Measurements from ENCODE around the gene PRKCQ.

The PRKCQ gene

GRCh38 chr10:6431186-6431585 lies 148.9 kb downstream of the PRKCQ start:
- DNase-seq: no peak

DNA sequence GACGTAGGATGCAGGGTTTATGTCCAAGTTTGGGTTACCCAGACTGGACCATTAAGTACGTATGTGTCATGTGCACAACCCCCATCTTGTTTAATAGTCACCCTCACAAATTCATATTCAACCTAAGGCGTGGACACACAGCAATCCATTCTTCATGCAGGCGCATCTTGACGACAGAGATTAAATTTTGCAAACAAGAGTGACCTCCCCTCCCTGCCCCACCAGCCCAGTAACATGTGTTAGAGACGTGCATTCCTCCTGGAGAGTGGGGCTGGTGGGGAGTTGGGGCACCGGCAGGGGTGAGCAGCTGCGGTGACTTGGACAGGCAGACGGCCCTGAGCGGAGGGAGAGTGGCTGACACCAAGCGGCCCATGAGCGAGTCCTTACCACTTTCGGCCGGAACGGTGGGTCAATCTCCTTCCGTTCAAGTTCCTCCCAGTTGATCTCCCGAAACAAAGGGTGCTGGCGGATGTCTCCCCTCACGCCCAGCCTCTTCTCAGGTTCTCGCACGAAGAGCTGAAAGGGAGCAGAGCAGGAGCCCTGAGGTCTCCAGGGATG lies 149.6 kb downstream of the PRKCQ start:
- DNase-seq: no peak

DNA sequence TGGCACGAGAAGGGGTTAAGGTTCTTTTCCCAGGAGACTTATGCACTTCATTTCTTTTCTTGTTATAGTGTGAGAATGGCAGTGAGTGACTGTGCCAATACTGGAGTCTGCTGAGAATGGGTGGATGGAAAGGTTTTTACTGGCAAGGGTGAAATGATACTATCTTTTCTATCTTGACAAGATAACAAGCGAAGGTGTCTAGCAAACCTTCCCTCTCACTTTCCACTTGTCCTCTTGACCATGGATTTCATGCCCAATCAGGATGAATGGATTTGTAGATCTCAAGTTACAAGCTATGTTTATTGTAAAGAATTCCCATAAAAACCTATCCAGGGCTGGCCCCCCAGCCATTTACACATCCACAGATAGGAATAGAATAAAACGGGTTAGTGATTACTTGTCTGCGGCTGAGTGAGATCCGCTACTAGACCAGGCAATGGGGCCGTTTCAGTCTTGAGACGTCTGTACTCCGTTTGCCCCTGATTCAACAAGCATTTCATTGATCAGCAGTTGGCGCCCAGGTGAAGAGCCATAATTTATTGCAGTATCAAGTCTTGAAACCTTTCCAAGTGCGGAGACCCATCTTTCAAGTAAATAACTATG lies 152.6 kb downstream of the PRKCQ start:
- no peak for DNase-seq

- DNase-seq: no peak
Observed at GRCh38 chr10:6426317-6426716, 153.8 kb downstream of the PRKCQ start.

DNA sequence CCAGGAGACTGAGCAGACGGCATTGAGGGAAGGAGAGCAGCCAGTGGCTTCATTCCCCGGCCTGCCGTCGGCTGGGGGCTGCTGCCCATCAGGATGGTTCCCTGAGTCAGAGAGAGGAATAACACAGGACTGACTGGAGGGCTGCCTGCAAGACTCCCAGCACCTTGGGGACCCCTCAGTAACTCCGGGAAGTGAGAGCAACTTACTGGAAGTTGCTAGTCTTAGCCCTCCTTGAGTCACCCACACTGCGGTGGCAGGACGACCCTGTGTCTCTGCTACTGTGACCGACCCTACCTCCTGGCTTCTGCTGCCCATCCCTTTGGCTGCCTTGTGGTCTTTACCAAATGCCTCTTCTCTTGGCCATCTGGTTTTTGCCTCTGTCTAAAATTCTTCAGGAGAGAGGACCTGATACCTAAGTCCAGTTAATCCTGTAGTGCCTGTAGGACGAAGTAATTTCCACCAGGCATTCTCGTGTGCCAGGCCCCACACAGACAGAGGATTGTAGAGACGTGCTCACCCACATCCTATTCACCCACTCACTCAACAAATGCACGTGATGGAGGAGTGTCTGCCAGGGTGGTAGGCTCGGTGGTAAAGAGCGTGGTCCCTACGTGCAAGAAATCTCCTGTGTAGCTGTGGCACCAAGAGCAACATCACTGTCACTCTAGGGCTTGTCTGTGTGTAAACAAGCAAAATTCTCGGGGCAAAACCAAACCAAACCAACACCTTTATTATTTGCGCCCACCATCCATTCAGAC lies 156.5 kb downstream of the PRKCQ start:
- DNase-seq: no peak

GRCh38 chr10:6423004-6423403 lies 157.1 kb downstream of the PRKCQ start:
- DNase-seq: no peak

DNA sequence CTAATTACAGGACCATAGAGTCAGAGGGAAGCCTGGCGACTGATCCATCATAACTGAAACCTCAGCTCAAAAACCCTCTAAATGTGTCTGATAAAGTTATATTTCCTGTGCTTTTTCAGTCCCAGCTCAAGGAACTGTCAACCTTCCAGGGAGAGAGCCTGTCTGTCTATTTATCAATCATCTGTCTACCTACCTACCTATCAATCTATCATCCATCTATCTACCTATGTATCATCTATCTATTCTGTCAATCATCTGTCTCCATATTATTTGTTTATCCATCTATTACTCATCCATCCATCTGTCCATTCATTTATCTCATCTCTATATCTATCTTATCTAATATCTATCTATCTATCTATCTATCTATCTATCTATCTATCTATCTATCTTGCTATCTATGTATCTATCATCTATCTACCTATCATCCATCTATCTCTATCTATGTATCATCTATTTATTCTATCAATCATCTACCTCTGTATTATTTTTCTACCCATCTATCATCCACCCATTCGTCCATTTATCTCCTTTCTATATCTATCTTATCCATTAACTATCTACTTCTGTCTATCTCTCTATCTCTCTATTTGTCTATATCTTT lies 161.4 kb downstream of the PRKCQ start:
- no peak for DNase-seq

- DNase-seq: no peak
Observed at GRCh38 chr10:6418167-6418566, 161.9 kb downstream of the PRKCQ start.

DNA sequence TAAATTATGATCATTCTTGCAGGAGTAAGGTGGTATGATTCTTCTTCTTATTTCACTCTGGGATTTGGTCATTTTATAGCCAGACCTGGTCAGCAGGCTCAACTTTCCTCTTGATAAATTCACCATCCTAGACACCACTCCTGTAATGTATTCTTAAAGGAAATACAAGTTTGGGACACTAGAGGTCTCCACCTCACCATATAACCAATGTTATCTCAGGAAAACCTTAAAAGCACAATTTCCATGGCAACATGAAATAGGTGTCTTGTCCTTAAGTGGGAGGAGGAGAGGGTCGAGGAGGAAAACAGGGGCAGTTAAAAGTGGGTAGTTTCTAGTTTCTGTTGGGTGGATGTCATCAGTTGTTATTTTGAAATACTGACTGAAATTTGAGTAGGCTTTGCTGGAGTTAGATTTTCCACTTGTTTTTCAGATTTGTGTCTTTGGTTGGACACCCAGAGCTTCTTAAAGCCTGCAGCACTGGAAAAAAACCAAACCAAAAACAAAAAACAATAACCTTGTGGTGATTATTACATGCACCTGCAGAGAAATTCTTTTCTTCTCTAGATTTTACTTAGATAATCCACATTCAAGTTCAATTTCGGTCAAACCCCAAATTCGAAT lies 163.1 kb downstream of the PRKCQ start:
- DNase-seq: no peak

DNA sequence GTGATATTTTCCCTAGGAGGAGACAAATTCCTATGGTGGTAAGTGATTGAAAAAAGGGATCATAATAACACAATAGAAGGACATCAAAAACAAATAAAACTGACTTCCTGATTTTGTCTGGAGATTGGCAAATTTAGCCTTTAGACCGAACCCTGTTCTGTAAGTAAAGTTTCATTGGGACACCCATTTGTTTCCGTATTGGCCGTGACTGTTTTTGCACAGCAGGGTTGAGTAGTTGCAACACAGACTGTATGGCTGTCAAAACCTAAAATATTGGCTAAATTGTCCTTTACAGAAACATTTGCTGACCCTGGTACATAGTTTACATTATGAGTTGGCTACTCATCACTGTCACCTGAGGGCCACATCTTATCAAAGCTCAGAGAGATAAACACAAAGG lies 168.6 kb downstream of the PRKCQ start:
- no peak for DNase-seq

DNA sequence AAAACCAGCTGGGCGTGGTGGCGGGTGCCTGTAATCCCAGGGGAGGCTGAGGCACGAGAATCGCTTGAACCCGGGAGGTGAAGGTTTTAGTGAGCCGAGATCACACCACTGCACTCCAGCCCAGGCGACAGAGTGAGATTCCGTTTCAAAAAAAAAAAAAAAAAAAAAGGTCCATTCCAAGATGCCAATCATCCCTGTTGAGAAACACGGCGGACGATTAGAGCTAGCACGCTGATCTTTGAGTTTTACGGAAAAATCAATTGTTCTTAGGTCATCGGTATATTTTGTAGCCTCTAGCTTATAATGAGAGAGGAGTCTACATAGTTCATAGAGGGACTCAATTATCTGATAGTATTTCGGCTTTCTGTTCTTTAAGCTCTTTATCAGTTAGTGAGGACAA lies 169.2 kb downstream of the PRKCQ start:
- no peak for DNase-seq

GRCh38 chr10:6409971-6410643 lies 170.0 kb downstream of the PRKCQ start:
- no peak for DNase-seq

DNA sequence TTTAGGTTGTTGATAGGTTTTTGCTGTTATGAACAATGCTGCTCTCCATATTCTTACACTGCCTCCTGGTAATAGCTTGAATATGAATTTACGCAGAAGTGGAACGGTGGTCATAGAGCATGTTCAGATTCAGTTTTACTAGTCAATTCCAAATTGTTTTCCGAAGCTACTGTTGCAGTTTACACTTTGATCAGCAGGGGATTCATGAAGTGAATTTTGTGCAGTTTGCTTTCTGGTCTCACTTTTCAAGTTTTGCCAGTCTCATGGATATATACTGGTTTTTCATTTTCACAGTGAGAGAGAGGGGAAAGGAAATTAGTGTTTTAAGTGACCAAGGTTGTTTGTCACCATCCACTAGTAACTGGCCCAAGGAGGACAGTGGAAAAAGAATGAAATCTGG lies 171.3 kb downstream of the PRKCQ start:
- no peak for DNase-seq

- DNase-seq: no peak
Observed at GRCh38 chr10:6407034-6407721, 172.9 kb downstream of the PRKCQ start.

- DNase-seq: no peak
Observed at GRCh38 chr10:6406220-6407033, 173.6 kb downstream of the PRKCQ start.

- no peak for DNase-seq
Observed at GRCh38 chr10:6405713-6406112, 174.4 kb downstream of the PRKCQ start.

DNA sequence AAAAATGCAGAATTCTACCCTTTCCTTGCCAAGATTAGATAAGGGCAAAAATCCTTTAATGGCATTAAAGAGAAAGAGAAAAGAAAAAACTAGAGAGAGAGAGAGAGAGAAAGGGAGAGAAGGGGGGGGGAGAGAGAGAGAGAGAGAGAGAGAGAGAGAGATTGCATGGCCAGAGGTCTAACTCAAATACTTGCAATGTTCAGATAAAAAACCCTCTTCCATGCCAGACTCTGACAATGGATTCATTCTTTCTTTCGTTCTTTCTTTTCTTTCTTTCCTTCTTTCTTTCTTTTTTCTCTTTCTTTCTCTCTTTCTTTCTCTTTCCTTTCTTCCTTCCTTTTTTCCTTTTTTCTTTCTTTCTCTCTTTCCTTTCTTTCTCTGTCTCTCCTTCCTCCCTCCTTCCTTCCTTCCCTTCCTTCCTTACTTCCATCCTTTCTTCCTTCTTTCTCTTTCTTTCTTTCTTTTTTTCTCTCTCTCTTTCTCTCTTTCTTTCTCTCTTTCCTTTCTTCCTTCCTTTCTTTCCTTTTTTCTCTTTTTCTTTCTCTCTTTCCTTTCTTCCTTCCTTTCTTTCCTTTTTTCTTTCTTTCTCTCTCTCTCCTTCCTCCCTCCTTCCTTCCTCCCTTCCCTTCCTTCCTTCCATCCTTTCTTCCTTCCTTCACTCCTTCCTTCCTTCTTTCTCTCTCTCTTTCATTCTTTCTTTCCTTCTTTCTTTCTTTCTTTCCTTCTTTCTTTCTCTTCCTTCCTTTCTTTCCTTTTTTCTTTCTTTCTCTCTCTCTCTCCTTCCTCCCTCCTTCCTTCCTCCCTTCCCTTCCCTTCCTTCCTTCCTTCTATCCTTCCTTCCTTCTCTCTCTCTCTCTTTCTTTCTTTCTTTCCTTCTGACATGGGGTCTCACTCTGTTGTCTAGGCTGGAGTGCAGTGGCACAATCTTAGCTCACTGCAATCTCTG lies 175.7 kb downstream of the PRKCQ start:
- no peak for DNase-seq

GRCh38 chr10:6402960-6403359 lies 177.1 kb downstream of the PRKCQ start:
- DNase-seq: no peak

DNA sequence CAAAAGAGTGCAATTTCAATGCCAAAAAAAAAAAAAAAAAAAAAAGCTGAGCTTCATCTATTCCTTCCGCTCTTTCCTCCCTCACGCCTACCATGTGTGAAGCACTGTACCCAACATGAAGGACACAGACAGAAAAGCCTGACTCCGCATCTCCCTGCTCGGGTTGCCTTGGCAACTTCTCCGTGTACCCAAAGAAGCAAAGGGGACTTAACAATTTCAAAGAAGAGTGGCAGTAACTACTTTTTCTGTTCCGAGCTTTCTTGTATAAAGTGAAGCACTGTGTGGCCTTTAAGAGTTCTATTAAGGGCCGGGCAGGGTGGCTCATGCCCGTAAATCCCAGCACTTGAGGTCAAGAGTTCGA lies 177.7 kb downstream of the PRKCQ start:
- no peak for DNase-seq

- DNase-seq: peak; percentile 32
Observed at GRCh38 chr10:6401558-6402348, 178.3 kb downstream of the PRKCQ start.
